Stimulated activated CD8-positive, alpha-beta memory T cell treated with anti-CD3 and anti-CD28 coated beads, Interleukin-4, amount 100 ng/mL, for 4 hours (primary cell): ENCODE measurements around the gene NRF1.
"Not testable (repeated sequence)": the region's sequence is repeated elsewhere in the genome, so short reads cannot be mapped to it uniquely, and the experiment has no call there.

Experiments
- DNase-seq, 2 donors: peaks; one replicate each; pipeline ENCODE4 v3.0.0-alpha.2; 2020; ENCODE audit warnings: low read depth in 2 of 2, low spot score in 1 of 2

NRF1 gene

DNA sequence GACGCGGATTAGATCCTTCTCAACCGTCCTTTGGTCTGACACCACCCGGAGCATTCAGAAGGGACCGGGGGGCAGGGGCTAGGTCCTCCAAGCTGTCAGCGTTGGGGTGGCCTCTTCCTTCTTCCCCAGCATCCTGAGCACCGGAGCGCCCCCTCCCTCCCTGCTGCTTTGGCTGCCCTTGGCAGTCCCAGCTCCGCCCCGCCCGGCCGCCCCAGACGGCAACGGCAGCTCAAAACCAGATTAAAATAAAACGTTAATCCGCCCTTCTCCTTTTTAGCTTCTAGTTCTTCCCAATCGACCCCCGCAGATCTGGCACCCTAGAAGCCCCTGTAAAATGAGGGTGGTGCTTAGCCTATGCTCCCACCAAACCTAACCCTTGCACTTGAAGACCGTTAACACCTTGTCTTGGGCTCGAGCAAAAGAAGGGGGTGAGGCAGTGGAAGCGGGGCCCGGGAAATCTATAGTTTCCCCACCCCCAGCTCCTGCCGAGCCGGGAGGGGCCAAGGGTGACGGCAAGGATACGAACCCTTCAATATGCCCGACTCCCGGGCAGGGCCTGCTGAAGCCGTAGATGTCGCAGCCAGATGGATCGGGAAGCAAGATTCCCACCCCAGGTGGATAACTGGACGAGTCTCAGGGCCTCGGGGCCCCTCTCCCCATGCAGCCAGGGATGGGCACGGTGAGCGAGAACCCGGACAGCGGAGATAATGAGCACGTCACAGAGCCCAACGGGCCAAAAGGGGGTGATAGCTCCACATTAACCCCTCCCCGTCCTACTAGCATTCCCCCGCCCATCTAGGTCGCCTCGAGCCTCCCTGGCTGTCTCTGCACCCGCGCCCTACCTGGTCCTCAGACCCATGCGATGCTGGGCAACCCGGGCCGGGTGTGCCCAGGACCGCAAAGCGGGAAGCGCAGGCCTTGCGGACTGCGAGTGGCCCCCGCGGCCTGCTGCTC lies 169.7 kb downstream of the NRF1 start:
- no peak for DNase-seq

DNA sequence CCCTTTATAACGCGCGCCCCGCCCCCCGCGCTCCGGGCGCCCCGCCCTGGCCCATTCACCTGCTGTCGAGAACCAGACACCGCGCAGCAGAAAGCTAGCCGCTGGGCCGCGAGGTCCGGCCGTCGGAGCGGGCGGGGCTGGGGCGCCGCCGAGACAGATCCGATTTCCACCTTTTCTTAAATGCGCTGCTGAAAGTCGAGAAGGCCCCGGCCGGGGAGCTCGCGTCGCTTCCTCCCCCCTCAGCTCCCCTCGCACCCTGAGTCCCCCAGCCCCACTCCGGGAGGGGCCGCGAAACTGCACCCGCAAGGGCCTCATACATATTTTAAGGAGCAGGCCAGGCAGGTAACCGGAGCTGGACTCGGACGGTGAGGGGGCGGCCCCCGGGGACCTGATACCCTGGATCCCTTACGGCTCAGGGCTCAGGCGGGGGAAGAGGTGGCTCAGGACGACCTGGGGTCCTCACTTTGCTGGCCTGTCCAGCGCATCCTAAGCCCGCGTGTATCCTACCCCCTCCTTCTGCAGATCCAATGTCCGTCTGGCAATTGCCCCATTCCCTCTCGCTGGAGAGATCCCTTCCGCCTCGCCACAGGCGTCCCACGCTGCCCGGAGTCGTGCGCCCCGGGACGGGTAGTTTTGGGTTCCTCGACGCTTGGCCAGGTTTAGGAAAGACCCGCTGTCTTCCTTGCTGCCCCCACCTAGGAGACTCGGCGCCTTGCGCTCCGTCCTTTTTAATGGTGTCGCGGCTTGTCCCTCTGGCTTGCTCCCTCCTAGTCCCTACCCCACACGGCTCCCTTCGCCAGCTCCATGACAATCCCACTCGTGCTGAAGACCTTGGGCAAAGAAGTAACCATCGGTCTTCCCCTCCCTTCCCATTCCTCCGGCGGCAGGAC lies 170.7 kb downstream of the NRF1 start:
- no peak for DNase-seq

- no peak for DNase-seq
Measured at GRCh38 chr7:129782818-129783583, 171.5 kb downstream of the NRF1 start.

DNA sequence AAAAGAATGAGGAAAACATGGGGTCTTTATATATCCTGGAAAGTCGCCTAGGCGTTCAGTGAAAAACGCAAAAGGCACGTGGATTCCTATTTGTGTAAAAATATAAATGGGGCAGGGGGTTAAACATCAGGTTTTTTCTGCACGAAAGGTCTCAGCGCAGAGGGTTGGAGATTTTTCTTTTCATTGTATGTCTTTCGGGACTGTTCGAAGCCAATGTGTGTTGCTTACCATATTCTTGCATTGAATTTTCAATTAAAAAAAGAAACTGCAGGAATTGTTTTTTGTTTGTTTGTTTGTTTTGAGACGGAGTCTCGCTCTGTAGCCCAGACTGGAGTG lies 172.0 kb downstream of the NRF1 start:
- no peak for DNase-seq

DNA sequence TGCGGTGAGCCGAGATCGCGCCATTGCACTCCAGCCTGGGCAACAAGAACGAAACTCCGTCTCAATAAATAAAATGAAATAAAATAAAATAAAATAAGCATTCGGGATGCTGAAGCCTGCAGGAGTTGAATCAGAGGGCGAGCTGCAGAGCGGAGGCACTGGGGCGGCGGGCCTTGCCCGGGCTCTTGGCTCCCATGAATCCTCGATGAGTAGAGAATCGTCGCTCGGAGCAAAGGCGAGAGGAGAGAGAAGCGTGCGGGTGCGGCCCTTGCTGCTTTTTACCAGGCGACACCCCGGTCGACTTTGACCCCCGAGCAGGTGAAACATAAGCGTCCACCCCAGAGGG lies 172.9 kb downstream of the NRF1 start:
- no peak for DNase-seq

GRCh38 chr7:129784783-129785684 lies 173.5 kb downstream of the NRF1 start:
- DNase-seq: no peak

DNA sequence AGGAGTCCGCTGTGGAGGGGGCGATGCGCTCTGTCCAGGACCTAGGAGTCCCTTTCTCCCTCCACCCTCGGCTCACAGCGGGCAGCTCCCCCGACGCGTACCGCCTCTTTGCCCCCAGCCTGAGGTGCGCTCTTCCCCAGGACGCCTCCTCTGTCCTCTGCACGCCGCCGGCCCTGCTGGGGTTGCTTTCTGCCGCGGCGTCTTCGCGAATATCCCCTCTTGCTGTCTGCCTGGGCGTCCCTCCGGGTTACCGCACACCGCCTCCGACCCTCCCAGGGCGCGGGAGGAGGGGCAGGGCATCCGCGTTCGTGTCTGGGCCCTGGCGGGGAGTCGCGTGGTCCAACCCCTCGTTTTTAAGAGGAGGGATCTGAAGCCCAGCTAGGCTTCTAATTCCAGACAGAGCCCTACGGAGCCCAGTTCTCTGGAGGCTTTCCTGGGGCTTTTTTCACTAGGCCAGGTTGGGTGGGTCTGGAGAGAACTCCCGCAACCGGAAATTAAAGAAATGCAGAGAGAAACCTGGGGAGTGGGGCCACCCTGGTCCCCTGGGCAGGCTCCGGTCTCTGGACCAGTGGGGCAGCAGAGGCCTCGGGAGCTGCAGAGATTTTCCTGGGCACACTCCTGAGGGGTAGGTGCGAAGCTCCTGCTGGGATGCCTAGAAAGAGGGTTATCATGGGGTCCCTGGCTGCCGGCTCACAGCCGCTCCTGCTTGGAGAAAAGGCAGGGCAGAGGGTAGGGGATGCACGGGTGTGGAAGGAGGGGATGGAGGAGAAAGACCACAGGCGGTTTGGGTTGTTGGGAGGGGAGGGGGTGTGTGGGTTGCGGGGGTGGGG lies 174.4 kb downstream of the NRF1 start:
- DNase-seq: no peak

DNA sequence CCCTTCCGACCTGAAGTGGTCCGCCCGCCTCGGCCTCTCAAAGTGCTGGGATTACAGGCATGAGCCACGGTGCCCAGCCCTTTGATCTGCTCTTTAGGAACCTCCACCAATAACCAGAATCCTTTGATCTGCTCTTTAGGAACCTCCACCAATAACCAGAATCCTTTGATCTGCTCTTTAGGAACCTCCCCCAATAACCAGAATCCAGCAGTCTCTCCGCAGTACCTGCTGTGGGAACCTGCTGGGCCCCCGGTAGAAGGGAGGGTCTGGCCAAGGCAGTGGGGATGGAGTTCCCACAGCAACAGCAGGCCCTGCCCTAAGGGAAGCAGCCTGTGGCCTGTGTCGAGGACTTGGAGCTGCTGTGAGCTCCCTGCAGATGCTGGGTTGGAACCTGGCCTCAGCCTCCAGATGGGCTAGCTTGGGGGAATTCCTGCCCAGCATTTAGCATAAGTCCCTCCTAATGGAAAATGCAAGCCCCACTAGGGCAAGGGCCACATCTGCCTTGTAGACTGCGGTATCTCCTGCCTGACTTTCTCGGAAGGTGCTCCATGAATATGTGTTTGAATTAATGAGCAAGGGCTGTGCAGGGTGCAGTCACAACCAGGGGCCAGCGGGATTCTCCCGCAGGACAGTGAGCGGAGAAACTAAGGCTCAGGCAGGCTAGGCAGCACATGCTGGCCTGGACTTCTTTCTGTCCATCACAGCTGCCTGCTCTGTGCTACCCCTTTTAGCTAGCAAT lies 175.5 kb downstream of the NRF1 start:
- no peak for DNase-seq

GRCh38 chr7:129789000-129789399 lies 177.5 kb downstream of the NRF1 start:
- DNase-seq: no peak

GRCh38 chr7:129789652-129790051 lies 178.1 kb downstream of the NRF1 start:
- DNase-seq: no peak

- no peak for DNase-seq
Measured at GRCh38 chr7:129790136-129790535, 178.6 kb downstream of the NRF1 start.

- DNase-seq: no peak
Measured at GRCh38 chr7:129792721-129793120, 181.2 kb downstream of the NRF1 start.

GRCh38 chr7:129793506-129794310 lies 182.2 kb downstream of the NRF1 start:
- DNase-seq: no peak

DNA sequence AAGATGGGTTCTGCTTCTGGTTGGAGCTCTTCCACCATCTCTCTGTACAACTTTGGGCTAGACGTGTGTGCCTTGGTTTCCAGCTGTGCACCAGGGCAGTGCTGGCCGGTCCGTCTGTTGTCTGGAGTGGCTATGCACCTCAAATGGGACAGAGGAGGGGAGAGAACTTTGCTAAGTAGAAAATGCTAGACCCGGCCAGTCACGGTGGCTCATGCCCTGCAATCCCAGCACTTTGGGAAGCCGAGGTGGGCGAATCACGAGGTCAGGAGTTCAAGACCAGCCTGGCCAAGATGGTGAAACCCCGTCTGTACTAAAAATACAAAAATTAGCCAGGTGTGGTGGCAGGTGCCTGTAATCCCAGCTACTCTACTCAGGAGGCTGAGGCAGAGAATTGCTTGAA lies 182.9 kb downstream of the NRF1 start:
- not testable (repeated sequence) for DNase-seq

GRCh38 chr7:129796186-129796775 lies 184.8 kb downstream of the NRF1 start:
- DNase-seq: no peak

DNA sequence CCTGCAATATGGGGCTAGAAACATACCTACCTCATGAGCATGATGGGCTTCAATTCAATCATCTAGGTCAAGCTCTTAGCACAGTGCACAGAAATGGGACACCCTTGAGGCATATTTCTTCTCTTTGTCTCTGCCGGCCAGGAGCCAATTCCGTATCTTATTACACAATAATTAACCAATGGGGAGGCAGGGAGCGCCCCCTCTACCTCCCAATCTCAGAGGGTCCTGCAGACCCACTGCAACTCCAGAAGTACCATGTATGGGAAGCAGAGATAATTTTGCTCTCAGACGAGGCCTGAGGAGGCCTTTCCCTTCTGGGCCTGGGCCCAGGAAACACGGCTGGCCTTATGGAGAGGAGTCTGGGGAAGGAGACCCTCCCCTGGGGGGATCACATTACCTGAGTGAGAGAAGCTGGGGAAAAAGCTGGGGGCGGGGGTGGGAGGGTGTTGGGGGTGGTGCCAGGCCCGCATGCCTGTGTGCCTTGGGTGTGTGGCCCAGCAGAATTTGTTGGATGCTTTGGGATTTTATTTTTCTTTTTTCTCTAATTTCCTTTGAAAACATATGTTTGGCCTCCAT lies 185.8 kb downstream of the NRF1 start:
- DNase-seq: no peak

GRCh38 chr7:129798616-129799349 lies 187.3 kb downstream of the NRF1 start:
- no peak for DNase-seq
